HEK293 (cell line): ENCODE measurements around the gene TTC22.

Experiments used
- KLF10 ChIP-seq: fragments of 450-650 bp; IDR thresholded peaks from 2 replicates; pipeline ENCODE4 v1.5.1; 2018; ENCODE audit warnings: missing biosample characterization, mild to moderate bottlenecking, missing genetic modification characterization
- YY1 ChIP-seq: fragments of 450-650 bp; formaldehyde crosslinking; IDR thresholded peaks from 2 replicates; pipeline ENCODE4 v1.5.1; 2018; ENCODE audit warnings: missing biosample characterization, missing genetic modification characterization
- YY2 ChIP-seq: fragments of 450-650 bp; formaldehyde crosslinking; IDR thresholded peaks from 2 replicates; pipeline ENCODE4 v1.5.1; 2016; ENCODE audit warnings: missing biosample characterization, missing genetic modification characterization
- ZNF138 ChIP-seq: fragments of 450-650 bp; formaldehyde crosslinking; IDR thresholded peaks from 2 replicates; pipeline ENCODE4 v1.5.1; 2016; ENCODE audit warnings: missing biosample characterization, missing genetic modification characterization, borderline replicate concordance
- ZNF155 ChIP-seq: fragments of 450-650 bp; formaldehyde crosslinking; IDR thresholded peaks from 2 replicates; pipeline ENCODE4 v1.5.1; 2016; ENCODE audit warnings: missing biosample characterization, missing genetic modification characterization
- ZNF394 ChIP-seq: fragments of 450-650 bp; formaldehyde crosslinking; IDR thresholded peaks from 2 replicates; pipeline ENCODE4 v1.5.1; 2016; ENCODE audit warnings: missing biosample characterization, missing genetic modification characterization, mild to moderate bottlenecking, moderate library complexity, borderline replicate concordance
- ZNF555 ChIP-seq: fragments of 450-650 bp; formaldehyde crosslinking; conservative IDR thresholded peaks from 2 replicates; pipeline ENCODE4 v1.5.1; 2017; ENCODE audit warnings: missing biosample characterization, mild to moderate bottlenecking, missing genetic modification characterization, inconsistent platforms
- ZNF76 ChIP-seq: fragments of 450-650 bp; formaldehyde crosslinking; IDR thresholded peaks from 2 replicates; pipeline ENCODE4; 2016; ENCODE audit warnings: low read depth, missing biosample characterization, missing genetic modification characterization, borderline replicate concordance
- TF ChIP-seq, protein P1 (sequence below): fragments of 450-650 bp; formaldehyde crosslinking; IDR thresholded peaks from 2 replicates; pipeline ENCODE4 v1.5.1; 2016; ENCODE audit warnings: missing biosample characterization, missing genetic modification characterization
- TF ChIP-seq, protein P2 (sequence below): fragments of 450-650 bp; formaldehyde crosslinking; IDR thresholded peaks from 2 replicates; pipeline ENCODE4 v1.5.1; 2016; ENCODE audit warnings: missing biosample characterization, missing genetic modification characterization

DNA sequence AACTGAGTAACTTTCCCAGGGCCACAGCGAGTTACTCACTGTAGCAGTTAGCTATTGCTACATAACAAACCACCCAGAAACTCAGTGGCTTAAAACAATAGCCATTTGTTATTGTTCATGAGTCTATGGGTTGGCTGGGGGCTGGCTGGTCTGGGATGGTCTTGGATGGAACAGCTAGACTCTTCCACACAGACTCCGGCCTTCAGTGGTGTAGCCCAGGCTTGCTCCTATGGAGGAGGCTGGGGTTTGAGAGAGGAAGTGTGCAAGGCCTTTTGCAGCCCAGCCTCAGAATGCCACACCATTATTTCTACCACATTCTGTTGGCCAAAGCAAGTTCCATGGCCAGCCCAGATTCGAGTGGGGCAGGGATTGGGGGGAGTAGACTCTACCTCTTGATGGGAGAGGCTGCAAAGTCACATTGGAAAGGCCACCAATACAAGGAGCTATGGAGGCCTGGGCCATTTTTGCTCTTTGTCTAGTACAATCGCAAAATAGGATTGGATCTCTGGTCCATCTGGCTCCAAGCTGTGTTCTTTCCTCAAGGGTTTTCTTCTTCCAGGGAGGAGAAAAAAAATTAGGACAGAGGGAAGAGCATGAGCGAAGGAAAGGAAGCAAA is 37.5 kb upstream of the TTC22 start:
- TF ChIP-seq YY2 (tag by site-specific recombination) (no peak), ZNF394 (tag by site-specific recombination) (no peak), YY1 (tag by site-specific recombination) (no peak), ZNF76 (tag by site-specific recombination) (no peak), KLF10 (tag by site-specific recombination) (no peak), ZNF138 (tag by site-specific recombination) (no peak), ZNF555 (tag by site-specific recombination) (no peak), ZNF155 (no peak)
- TF ChIP-seq, protein P1, sequence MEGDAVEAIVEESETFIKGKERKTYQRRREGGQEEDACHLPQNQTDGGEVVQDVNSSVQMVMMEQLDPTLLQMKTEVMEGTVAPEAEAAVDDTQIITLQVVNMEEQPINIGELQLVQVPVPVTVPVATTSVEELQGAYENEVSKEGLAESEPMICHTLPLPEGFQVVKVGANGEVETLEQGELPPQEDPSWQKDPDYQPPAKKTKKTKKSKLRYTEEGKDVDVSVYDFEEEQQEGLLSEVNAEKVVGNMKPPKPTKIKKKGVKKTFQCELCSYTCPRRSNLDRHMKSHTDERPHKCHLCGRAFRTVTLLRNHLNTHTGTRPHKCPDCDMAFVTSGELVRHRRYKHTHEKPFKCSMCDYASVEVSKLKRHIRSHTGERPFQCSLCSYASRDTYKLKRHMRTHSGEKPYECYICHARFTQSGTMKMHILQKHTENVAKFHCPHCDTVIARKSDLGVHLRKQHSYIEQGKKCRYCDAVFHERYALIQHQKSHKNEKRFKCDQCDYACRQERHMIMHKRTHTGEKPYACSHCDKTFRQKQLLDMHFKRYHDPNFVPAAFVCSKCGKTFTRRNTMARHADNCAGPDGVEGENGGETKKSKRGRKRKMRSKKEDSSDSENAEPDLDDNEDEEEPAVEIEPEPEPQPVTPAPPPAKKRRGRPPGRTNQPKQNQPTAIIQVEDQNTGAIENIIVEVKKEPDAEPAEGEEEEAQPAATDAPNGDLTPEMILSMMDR (tag by site-specific recombination): no peak
- TF ChIP-seq, protein P2, sequence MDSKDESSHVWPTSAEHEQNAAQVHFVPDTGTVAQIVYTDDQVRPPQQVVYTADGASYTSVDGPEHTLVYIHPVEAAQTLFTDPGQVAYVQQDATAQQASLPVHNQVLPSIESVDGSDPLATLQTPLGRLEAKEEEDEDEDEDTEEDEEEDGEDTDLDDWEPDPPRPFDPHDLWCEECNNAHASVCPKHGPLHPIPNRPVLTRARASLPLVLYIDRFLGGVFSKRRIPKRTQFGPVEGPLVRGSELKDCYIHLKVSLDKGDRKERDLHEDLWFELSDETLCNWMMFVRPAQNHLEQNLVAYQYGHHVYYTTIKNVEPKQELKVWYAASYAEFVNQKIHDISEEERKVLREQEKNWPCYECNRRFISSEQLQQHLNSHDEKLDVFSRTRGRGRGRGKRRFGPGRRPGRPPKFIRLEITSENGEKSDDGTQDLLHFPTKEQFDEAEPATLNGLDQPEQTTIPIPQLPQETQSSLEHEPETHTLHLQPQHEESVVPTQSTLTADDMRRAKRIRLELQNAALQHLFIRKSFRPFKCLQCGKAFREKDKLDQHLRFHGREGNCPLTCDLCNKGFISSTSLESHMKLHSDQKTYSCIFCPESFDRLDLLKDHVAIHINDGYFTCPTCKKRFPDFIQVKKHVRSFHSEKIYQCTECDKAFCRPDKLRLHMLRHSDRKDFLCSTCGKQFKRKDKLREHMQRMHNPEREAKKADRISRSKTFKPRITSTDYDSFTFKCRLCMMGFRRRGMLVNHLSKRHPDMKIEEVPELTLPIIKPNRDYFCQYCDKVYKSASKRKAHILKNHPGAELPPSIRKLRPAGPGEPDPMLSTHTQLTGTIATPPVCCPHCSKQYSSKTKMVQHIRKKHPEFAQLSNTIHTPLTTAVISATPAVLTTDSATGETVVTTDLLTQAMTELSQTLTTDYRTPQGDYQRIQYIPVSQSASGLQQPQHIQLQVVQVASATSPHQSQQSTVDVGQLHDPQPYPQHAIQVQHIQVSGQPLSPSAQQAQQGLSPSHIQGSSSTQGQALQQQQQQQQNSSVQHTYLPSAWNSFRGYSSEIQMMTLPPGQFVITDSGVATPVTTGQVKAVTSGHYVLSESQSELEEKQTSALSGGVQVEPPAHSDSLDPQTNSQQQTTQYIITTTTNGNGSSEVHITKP: no peak
